HepG2 (cell line): ENCODE measurements around the gene UBR4. TPM values are rescaled to one million over a fixed set of nuclear protein-coding genes. Genes with fewer than 3 reads are reported as not detected.

ENCODE experiments used
- ELF3 ChIP-seq: IDR thresholded peaks from 2 replicates; pipeline ENCODE4 v1.6.1; 2016; ENCODE audit warnings: missing genetic modification reagents, missing compliant biosample characterization
- FOXK2 ChIP-seq: fragments of 450-650 bp; IDR thresholded peaks from 2 replicates; pipeline ENCODE4 v1.6.1; 2016
- SOX13 ChIP-seq, 3 experiments: fragments of 450-650 bp in 1 of 3; sonication (generic) in 1 of 3; formaldehyde crosslinking in 1 of 3; IDR thresholded peaks in 2 of 3; conservative IDR thresholded peaks in 1 of 3; 2 replicates each; pipeline versions ENCODE4 v1.5.0 to v1.6.1; 2016 to 2020; ENCODE audit warnings: antibody characterized with exemption in 1 of 3, mild to moderate bottlenecking in 1 of 3, missing compliant biosample characterization in 1 of 3, missing genetic modification reagents in 1 of 3, moderate library complexity in 1 of 3
- ZNF614 ChIP-seq: IDR thresholded peaks from 2 replicates; pipeline ENCODE4 v1.6.1; 2018; ENCODE audit warnings: missing biosample characterization, missing genetic modification reagents, inconsistent platforms, borderline replicate concordance
- ZNF891 ChIP-seq: sonication (generic); formaldehyde crosslinking; IDR thresholded peaks from 2 replicates; pipeline ENCODE4 v1.5.0; 2020; ENCODE audit warnings: mild to moderate bottlenecking, missing genetic modification reagents
- polyA plus RNA-seq, 8 experiments: library from polyadenylated mRNA; depleted of rRNA in 3 of 8; stranded (reverse) in 7 of 8; unstranded in 1 of 8; fragments of >200 nt; fragmentation: Illumina TruSeq in 4 of 8; extraction: Trizol in 4 of 8; gene quantifications; 2 replicates each; pipeline versions ENCODE4 v1.2.1 to v1.2.3, GENCODE V29; 2011 to 2016; ENCODE audit warnings: low read depth in 4 of 8, missing spikeins in 1 of 8, mixed read lengths in 1 of 8; ENCODE audit not compliant: insufficient read depth in 1 of 8
- total RNA-seq, 5 experiments: library from RNA; depleted of rRNA; stranded (reverse); fragments of >200 nt; fragmentation: Illumina TruSeq; extraction: Trizol; gene quantifications; 2 replicates each; pipeline ENCODE4 v1.2.3, GENCODE V29; 2016; ENCODE audit warnings: low read depth in 1 of 5
- TF ChIP-seq, protein P1 (sequence below): sonication (generic); formaldehyde crosslinking; IDR thresholded peaks from 2 replicates; pipeline ENCODE4 v1.5.1; 2020; ENCODE audit warnings: mild to moderate bottlenecking, moderate library complexity, missing genetic modification reagents
- TF ChIP-seq, protein P2 (sequence below): IDR thresholded peaks from 2 replicates; pipeline ENCODE4 v1.6.1; 2016; ENCODE audit warnings: low read depth, missing genetic modification reagents, missing compliant biosample characterization
- TF ChIP-seq, protein P3 (sequence below): IDR thresholded peaks from 2 replicates; pipeline ENCODE4 v1.6.1; 2016; ENCODE audit warnings: mild to moderate bottlenecking

Gene UBR4
- total and polyA plus RNA-seq, 2 of the 13 experiments (the other 11 are each of a cell fraction or from before 2014, with no cell fraction given) = 59.1 to 106 TPM

DNA sequence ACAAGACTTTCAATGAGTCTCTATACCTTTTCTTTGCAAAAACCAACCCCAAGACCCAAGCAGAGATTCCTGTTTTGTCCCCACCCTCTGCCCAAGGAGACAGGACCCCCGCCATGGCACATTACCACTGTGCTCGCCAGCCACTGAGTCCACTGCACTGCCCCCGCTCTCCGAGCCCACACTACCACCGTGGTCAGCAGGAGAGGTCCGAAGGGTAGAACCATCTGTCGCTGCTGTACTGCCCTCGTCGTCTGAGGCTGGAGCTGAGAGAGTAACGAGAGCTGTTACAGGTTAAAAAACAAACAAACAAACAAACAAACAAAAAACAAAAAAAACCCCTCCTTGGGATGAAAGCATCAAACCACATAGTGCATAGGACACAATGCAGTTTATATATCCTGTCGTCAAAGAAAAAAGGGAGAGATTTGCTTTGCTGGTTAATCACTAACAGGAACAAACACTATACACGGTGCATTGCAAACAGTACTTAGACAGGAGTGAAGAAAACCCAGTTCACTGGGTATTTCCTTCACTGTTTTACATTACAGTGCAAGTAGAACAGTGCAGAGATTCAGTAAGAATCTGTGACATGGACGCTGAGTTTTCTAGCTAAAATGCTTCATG, 71.0 kb downstream of the UBR4 start (continued):
- TF ChIP-seq ZNF614 (CRISPR knock-in tag) (0 out of 2 replicates have a peak, but pooled peaks have one; percentile 36), FOXK2 (0 out of 2 replicates have a peak, but pooled peaks have one; percentile 16), ZNF891 (no peak), ELF3 (CRISPR knock-in tag) (peak; percentile 77), SOX13 (IDR thresholded peaks at IDR 0.05) (0 out of 2 replicates have a peak, but pooled peaks have one; percentile 28), SOX13 (CRISPR knock-in tag; conservative IDR thresholded peaks at IDR 0.05 in 1 of 2, IDR thresholded peaks at IDR 0.05 in 1 of 2) (peak in 1 of 2 experiments; percentile 82; a peak in 2 of 4 replicates)
- TF ChIP-seq, protein P1, sequence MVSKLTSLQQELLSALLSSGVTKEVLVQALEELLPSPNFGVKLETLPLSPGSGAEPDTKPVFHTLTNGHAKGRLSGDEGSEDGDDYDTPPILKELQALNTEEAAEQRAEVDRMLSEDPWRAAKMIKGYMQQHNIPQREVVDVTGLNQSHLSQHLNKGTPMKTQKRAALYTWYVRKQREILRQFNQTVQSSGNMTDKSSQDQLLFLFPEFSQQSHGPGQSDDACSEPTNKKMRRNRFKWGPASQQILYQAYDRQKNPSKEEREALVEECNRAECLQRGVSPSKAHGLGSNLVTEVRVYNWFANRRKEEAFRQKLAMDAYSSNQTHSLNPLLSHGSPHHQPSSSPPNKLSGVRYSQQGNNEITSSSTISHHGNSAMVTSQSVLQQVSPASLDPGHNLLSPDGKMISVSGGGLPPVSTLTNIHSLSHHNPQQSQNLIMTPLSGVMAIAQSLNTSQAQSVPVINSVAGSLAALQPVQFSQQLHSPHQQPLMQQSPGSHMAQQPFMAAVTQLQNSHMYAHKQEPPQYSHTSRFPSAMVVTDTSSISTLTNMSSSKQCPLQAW (CRISPR knock-in tag) = peak; percentile 64
- TF ChIP-seq, protein P2, sequence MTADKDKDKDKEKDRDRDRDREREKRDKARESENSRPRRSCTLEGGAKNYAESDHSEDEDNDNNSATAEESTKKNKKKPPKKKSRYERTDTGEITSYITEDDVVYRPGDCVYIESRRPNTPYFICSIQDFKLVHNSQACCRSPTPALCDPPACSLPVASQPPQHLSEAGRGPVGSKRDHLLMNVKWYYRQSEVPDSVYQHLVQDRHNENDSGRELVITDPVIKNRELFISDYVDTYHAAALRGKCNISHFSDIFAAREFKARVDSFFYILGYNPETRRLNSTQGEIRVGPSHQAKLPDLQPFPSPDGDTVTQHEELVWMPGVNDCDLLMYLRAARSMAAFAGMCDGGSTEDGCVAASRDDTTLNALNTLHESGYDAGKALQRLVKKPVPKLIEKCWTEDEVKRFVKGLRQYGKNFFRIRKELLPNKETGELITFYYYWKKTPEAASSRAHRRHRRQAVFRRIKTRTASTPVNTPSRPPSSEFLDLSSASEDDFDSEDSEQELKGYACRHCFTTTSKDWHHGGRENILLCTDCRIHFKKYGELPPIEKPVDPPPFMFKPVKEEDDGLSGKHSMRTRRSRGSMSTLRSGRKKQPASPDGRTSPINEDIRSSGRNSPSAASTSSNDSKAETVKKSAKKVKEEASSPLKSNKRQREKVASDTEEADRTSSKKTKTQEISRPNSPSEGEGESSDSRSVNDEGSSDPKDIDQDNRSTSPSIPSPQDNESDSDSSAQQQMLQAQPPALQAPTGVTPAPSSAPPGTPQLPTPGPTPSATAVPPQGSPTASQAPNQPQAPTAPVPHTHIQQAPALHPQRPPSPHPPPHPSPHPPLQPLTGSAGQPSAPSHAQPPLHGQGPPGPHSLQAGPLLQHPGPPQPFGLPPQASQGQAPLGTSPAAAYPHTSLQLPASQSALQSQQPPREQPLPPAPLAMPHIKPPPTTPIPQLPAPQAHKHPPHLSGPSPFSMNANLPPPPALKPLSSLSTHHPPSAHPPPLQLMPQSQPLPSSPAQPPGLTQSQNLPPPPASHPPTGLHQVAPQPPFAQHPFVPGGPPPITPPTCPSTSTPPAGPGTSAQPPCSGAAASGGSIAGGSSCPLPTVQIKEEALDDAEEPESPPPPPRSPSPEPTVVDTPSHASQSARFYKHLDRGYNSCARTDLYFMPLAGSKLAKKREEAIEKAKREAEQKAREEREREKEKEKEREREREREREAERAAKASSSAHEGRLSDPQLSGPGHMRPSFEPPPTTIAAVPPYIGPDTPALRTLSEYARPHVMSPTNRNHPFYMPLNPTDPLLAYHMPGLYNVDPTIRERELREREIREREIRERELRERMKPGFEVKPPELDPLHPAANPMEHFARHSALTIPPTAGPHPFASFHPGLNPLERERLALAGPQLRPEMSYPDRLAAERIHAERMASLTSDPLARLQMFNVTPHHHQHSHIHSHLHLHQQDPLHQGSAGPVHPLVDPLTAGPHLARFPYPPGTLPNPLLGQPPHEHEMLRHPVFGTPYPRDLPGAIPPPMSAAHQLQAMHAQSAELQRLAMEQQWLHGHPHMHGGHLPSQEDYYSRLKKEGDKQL = 0 out of 2 replicates have a peak, but pooled peaks have one; percentile 22
- TF ChIP-seq, protein P3, sequence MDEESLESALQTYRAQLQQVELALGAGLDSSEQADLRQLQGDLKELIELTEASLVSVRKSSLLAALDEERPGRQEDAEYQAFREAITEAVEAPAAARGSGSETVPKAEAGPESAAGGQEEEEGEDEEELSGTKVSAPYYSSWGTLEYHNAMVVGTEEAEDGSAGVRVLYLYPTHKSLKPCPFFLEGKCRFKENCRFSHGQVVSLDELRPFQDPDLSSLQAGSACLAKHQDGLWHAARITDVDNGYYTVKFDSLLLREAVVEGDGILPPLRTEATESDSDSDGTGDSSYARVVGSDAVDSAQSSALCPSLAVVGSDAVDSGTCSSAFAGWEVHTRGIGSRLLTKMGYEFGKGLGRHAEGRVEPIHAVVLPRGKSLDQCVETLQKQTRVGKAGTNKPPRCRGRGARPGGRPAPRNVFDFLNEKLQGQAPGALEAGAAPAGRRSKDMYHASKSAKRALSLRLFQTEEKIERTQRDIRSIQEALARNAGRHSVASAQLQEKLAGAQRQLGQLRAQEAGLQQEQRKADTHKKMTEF (CRISPR knock-in tag) = peak; percentile 38; the same call in 1 of the 2 replicates
